ENCODE results near the gene TCTN2.

Gene TCTN2

GRCh38 chr12:123734268-123734667, 63.4 kb downstream of the TCTN2 start:
- DNase-seq (ENCODE audit: low read depth in 2 of 3, low spot score in 2 of 3) = no peak

GRCh38 chr12:123741937-123742572, 71.1 kb downstream of the TCTN2 start:
- DNase-seq (ENCODE audit: low read depth in 2 of 3, low spot score in 2 of 3) = no peak

GRCh38 chr12:123743002-123743401, 72.1 kb downstream of the TCTN2 start:
- DNase-seq (ENCODE audit: low read depth in 2 of 3, low spot score in 2 of 3) = no peak

GRCh38 chr12:123744836-123745235, 73.9 kb downstream of the TCTN2 start:
- no peak for DNase-seq (ENCODE audit: low read depth in 2 of 3, low spot score in 2 of 3)

GRCh38 chr12:123747309-123747708, 76.4 kb downstream of the TCTN2 start:
- DNase-seq (ENCODE audit: low read depth in 2 of 3, low spot score in 2 of 3) = no peak

GRCh38 chr12:123748161-123748560, 77.2 kb downstream of the TCTN2 start:
- DNase-seq (ENCODE audit: low read depth in 2 of 3, low spot score in 2 of 3) = no peak

- no peak for DNase-seq (ENCODE audit: low read depth in 2 of 3, low spot score in 2 of 3)
Observed at GRCh38 chr12:123748661-123749060, 77.7 kb downstream of the TCTN2 start.

GRCh38 chr12:123749355-123749754, 78.4 kb downstream of the TCTN2 start:
- no peak for DNase-seq (ENCODE audit: low read depth in 2 of 3, low spot score in 2 of 3)

GRCh38 chr12:123750159-123750656, 79.3 kb downstream of the TCTN2 start:
- no peak for DNase-seq (ENCODE audit: low read depth in 2 of 3, low spot score in 2 of 3)

- no peak for DNase-seq (ENCODE audit: low read depth in 2 of 3, low spot score in 2 of 3)
Observed at GRCh38 chr12:123752046-123752445, 81.1 kb downstream of the TCTN2 start.

- DNase-seq (ENCODE audit: low read depth in 2 of 3, low spot score in 2 of 3) = no peak
Observed at GRCh38 chr12:123754041-123754772, 83.3 kb downstream of the TCTN2 start.

- no peak for DNase-seq (ENCODE audit: low read depth in 2 of 3, low spot score in 2 of 3)
Observed at GRCh38 chr12:123757561-123757960, 86.6 kb downstream of the TCTN2 start.
